ENCODE measurements around the gene VTN. TPM values are rescaled to one million over a fixed set of nuclear protein-coding genes. Genes with fewer than 3 reads are reported as not detected.

VTN gene
- polyA plus RNA-seq, 3 donors from 2014 or later = not detected

- Mint-ChIP-seq H3K4me3 (peak within 1 kb of the TSS; percentile 92 to 95 (median 94)), H3K9me3 (no peaks in the 10 kb centered on the region), H3K36me3 (peaks cover 3 to 24% (median 8%) of the 10 kb centered on the region in 3 donors), H3K27ac (peak within 1 kb of the TSS; percentile 88 to 95 (median 95)), H3K27me3 (ENCODE audit: low read depth in 3 of 3) (peaks cover 0 to 7% (median 5%) of the 10 kb centered on the region in 3 donors), H3K4me1 (peaks cover 25 to 34% of the 10 kb centered on the region in 2 donors)
- DNase-seq = peak; percentile 95 to 96 (median 95)
These were observed 12.8 kb downstream of the VTN start, which contains the start of gene POLDIP2 for GRCh38 chr17:28357061-28357900. Gene POLDIP2, minus strand, starts transcription at chr17:28357527. Its CDS starts 79 bp downstream, at chr17:28357448.

DNA sequence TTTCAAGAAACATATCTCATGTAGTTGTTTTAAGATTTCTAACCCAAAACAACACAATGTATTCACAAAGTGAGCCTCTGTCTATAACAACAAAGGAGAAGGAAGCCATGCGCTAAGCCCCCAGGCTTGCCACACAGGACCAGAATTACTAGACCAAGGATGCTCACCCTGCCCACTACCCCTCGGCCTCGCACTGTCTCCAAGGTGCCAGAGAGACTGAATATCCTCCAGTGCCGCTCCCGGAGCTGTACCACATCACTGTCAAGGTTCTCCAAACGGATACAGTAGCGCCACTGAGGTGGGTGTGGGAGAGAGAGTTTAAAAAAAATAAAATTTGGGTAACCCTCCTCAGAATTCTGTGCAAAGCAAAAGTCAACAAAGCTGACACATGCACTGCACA, 19.8 kb downstream of the VTN start:
- H3K27me3 Mint-ChIP-seq (ENCODE audit: low read depth in 3 of 3) = peaks cover 0 to 3% (median 0%) of the 10 kb centered on the region in 3 donors
- H3K4me3 Mint-ChIP-seq = no peak overlapping the region
- peaks cover 11 to 51% (median 19%) of the 10 kb centered on the region in 3 donors for H3K36me3 Mint-ChIP-seq
- H3K27ac Mint-ChIP-seq = no peak overlapping the region
- no peaks in the 10 kb centered on the region for H3K9me3 Mint-ChIP-seq
- DNase-seq = no peak
- peaks cover 0 to 5% of the 10 kb centered on the region in 2 donors for H3K4me1 Mint-ChIP-seq

- Mint-ChIP-seq H3K27ac (no peak overlapping the region), H3K9me3 (no peaks in the 10 kb centered on the region), H3K36me3 (peaks cover 11 to 49% (median 20%) of the 10 kb centered on the region in 3 donors), H3K4me3 (no peak overlapping the region), H3K27me3 (ENCODE audit: low read depth in 3 of 3) (peaks cover 0 to 3% (median 0%) of the 10 kb centered on the region in 3 donors), H3K4me1 (no peaks in the 10 kb centered on the region)
- DNase-seq = no peak
These were observed 21.1 kb downstream of the VTN start for GRCh38 chr17:28348979-28349378.

GRCh38 chr17:28347261-28347891, 22.7 kb downstream of the VTN start:
- Mint-ChIP-seq H3K27me3 (ENCODE audit: low read depth in 3 of 3) (peaks cover 0 to 3% (median 0%) of the 10 kb centered on the region in 3 donors), H3K4me1 (no peaks in the 10 kb centered on the region), H3K27ac (no peak overlapping the region), H3K36me3 (peaks cover 11 to 54% (median 20%) of the 10 kb centered on the region in 3 donors), H3K9me3 (no peaks in the 10 kb centered on the region), H3K4me3 (no peak overlapping the region)
- DNase-seq = no peak

GRCh38 chr17:28346746-28347246, 23.3 kb downstream of the VTN start:
- peaks cover 0 to 3% (median 0%) of the 10 kb centered on the region in 3 donors for H3K27me3 Mint-ChIP-seq (ENCODE audit: low read depth in 3 of 3)
- no peak for DNase-seq
- no peaks in the 10 kb centered on the region for H3K9me3 Mint-ChIP-seq
- no peak overlapping the region for H3K4me3 Mint-ChIP-seq
- no peaks in the 10 kb centered on the region for H3K4me1 Mint-ChIP-seq
- peaks cover 11 to 55% (median 17%) of the 10 kb centered on the region in 3 donors for H3K36me3 Mint-ChIP-seq
- peak overlapping the region in 1 of 6 donors; percentile 17 for H3K27ac Mint-ChIP-seq

- H3K9me3 Mint-ChIP-seq = no peaks in the 10 kb centered on the region
- H3K27ac Mint-ChIP-seq = peak overlapping the region in 1 of 6 donors; percentile 7
- H3K36me3 Mint-ChIP-seq = peaks cover 9 to 51% (median 17%) of the 10 kb centered on the region in 3 donors
- no peak for DNase-seq
- no peak overlapping the region for H3K4me3 Mint-ChIP-seq
- no peaks in the 10 kb centered on the region for H3K4me1 Mint-ChIP-seq
- peaks cover 0 to 2% (median 0%) of the 10 kb centered on the region in 3 donors for H3K27me3 Mint-ChIP-seq (ENCODE audit: low read depth in 3 of 3)
These were observed 23.9 kb downstream of the VTN start for GRCh38 chr17:28346199-28346580.

- peak overlapping the region in 1 of 6 donors; percentile 7 for H3K27ac Mint-ChIP-seq
These were observed 24.5 kb downstream of the VTN start for GRCh38 chr17:28345419-28346198.

GRCh38 chr17:28344435-28344901, 25.6 kb downstream of the VTN start:
- peaks cover 4 to 41% (median 12%) of the 10 kb centered on the region in 3 donors for H3K36me3 Mint-ChIP-seq
- no peak overlapping the region for H3K4me3 Mint-ChIP-seq
- no peaks in the 10 kb centered on the region for H3K4me1 Mint-ChIP-seq
- DNase-seq = no peak
- no peaks in the 10 kb centered on the region for H3K27me3 Mint-ChIP-seq (ENCODE audit: low read depth in 3 of 3)
- no peaks in the 10 kb centered on the region for H3K9me3 Mint-ChIP-seq
- H3K27ac Mint-ChIP-seq = no peak overlapping the region

More at GRCh38 chr17:28345419-28346198, 24.5 kb downstream of the VTN start:
- Mint-ChIP-seq H3K9me3 (no peaks in the 10 kb centered on the region), H3K36me3 (peaks cover 4 to 46% (median 12%) of the 10 kb centered on the region in 3 donors), H3K4me1 (no peaks in the 10 kb centered on the region), H3K4me3 (no peak overlapping the region), H3K27me3 (ENCODE audit: low read depth in 3 of 3) (no peaks in the 10 kb centered on the region)
- no peak for DNase-seq

DNA sequence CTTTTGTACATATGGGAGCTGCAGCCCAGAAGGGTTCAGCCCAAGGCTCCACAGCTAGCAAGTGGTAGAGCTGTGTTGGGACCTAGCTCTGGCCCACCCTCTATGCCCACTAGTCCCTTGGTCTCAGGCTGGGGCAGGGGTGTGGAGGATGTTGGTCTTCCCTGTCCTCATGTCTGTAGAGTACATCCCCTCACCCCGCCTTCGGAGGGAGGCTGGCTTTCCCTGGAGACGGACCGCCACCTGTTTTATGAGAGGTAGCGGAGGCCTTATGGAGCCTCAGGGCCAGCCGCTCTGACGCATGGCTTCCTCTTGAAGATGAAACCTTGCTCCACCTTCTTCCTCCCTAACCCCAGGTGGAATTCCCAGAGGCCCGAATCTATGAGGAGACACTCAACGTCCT, 26.1 kb downstream of the VTN start:
- peak overlapping the region in 1 of 6 donors; percentile 2 for H3K27ac Mint-ChIP-seq
- H3K9me3 Mint-ChIP-seq = no peaks in the 10 kb centered on the region
- DNase-seq = no peak
- no peaks in the 10 kb centered on the region for H3K4me1 Mint-ChIP-seq
- peaks cover 4 to 41% (median 12%) of the 10 kb centered on the region in 3 donors for H3K36me3 Mint-ChIP-seq
- H3K4me3 Mint-ChIP-seq = no peak overlapping the region
- H3K27me3 Mint-ChIP-seq (ENCODE audit: low read depth in 3 of 3) = no peaks in the 10 kb centered on the region

- no peak overlapping the region for H3K4me3 Mint-ChIP-seq
- peak overlapping the region in 1 of 6 donors; percentile 2 for H3K27ac Mint-ChIP-seq
- H3K36me3 Mint-ChIP-seq = peaks cover 4 to 38% (median 12%) of the 10 kb centered on the region in 3 donors
- H3K27me3 Mint-ChIP-seq (ENCODE audit: low read depth in 3 of 3) = no peaks in the 10 kb centered on the region
- no peak for DNase-seq
- no peaks in the 10 kb centered on the region for H3K9me3 Mint-ChIP-seq
- H3K4me1 Mint-ChIP-seq = peaks cover 0 to 2% of the 10 kb centered on the region in 2 donors
These were observed 26.6 kb downstream of the VTN start for GRCh38 chr17:28343491-28343932.

GRCh38 chr17:28342313-28342712, 27.8 kb downstream of the VTN start:
- Mint-ChIP-seq H3K4me3 (peak overlapping the region in 1 of 5 donors; percentile 27), H3K27ac (no peak overlapping the region), H3K9me3 (no peaks in the 10 kb centered on the region), H3K27me3 (ENCODE audit: low read depth in 3 of 3) (no peaks in the 10 kb centered on the region), H3K36me3 (peaks cover under 1 to 32% (median 9%) of the 10 kb centered on the region in 3 donors), H3K4me1 (peaks cover 6 to 8% of the 10 kb centered on the region in 2 donors)
- no peak for DNase-seq

- peaks cover 0 to 30% (median 4%) of the 10 kb centered on the region in 3 donors for H3K36me3 Mint-ChIP-seq
- peaks cover 0 to 1% (median 0%) of the 10 kb centered on the region in 6 donors for H3K9me3 Mint-ChIP-seq
- no peaks in the 10 kb centered on the region for H3K27me3 Mint-ChIP-seq (ENCODE audit: low read depth in 3 of 3)
- DNase-seq = no peak
- H3K4me3 Mint-ChIP-seq = no peak overlapping the region
- peaks cover 14 to 16% of the 10 kb centered on the region in 2 donors for H3K4me1 Mint-ChIP-seq
- no peak overlapping the region for H3K27ac Mint-ChIP-seq
These were observed 28.6 kb downstream of the VTN start for GRCh38 chr17:28341516-28341915.

DNA sequence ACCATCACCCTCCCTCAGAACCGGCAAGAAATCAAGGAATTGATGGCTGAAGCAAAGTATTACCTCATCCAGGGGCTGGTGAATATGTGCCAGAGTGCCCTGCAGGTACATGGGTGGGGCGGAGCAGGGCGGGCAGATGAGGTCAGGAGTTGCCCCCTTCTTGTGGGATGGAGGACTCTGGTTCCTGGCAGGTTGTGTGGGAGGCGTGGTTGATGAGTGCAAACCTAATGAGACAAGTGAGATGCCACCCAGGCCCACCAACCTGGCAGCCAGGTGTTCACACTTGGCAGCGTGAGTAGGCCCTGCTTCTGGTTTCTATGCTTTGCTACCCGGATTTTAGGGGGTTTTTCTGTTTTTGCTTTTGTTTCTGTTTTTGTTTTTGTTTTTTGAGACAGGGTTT, 29.7 kb downstream of the VTN start:
- H3K36me3 Mint-ChIP-seq = peaks cover 0 to 19% (median 4%) of the 10 kb centered on the region in 3 donors
- H3K4me3 Mint-ChIP-seq = no peak overlapping the region
- no peak overlapping the region for H3K27ac Mint-ChIP-seq
- H3K9me3 Mint-ChIP-seq = peaks cover 0 to 1% (median 0%) of the 10 kb centered on the region in 6 donors
- peaks cover 23 to 24% of the 10 kb centered on the region in 2 donors for H3K4me1 Mint-ChIP-seq
- H3K27me3 Mint-ChIP-seq (ENCODE audit: low read depth in 3 of 3) = peaks cover under 1 to 3% (median 2%) of the 10 kb centered on the region in 3 donors
- DNase-seq = no peak

All from immature natural killer cell (primary cell).